Measurements from ENCODE around the gene PLA2G4E. TPM values are rescaled to one million over a fixed set of nuclear protein-coding genes. Genes with fewer than 3 reads are reported as not detected.
A peak's percentile ranks its signal among the peaks of the same experiment; 100 is the strongest.

PLA2G4E gene
- total and polyA plus RNA-seq, 3 experiments from 2014 or later, result not detected

DNA sequence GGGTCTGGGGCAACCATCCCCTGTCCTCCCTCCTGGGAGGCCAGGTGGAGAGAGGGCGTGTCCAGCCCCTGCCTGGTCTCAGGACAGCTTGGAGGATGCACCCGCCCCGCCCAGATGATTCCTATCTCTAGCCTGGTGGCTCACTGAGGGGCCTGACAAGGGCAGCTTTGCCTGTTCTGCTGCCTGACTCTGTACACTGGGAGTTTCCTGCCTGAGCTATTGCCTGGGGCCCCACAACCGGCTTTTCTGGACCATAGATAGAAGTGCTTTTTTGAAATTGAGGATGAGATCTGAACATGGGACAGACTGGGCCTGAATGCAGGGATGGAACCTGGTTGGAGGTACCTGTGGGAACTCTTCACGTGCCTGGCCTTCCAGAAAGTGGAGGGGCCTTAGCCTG is 751 bp upstream of the PLA2G4E start:
- no peak overlapping the region for H3K4me3 ChIP-seq (ENCODE audit: low read length)
- H3K27me3 ChIP-seq (ENCODE audit: insufficient read depth, low read length, poor library complexity, severe bottlenecking), result no peaks in the 10 kb centered on the region
- no peaks in the 10 kb centered on the region for H3K9me3 Mint-ChIP-seq
- H3K27me3 Mint-ChIP-seq, result peaks cover 1 to 26% of the 10 kb centered on the region in 2 donors
- no peaks in the 10 kb centered on the region for H3K4me1 Mint-ChIP-seq
- no peaks in the 10 kb centered on the region for H3K36me3 ChIP-seq (ENCODE audit: insufficient read depth, low read length)
- H3K9me3 ChIP-seq (ENCODE audit: low read length), result no peaks in the 10 kb centered on the region
- no peak overlapping the region for H3K27ac Mint-ChIP-seq
- no peak overlapping the region for H3K4me3 Mint-ChIP-seq
- CTCF ChIA-PET, result no interaction called here
- H3K36me3 Mint-ChIP-seq, result peaks cover 0 to 1% (median 0%) of the 10 kb centered on the region in 3 donors
- no peak overlapping the region for H3K27ac ChIP-seq (ENCODE audit: low read depth, low read length)
- H3K4me1 ChIP-seq (ENCODE audit: insufficient read depth, low read length), result no peaks in the 10 kb centered on the region
- DNase-seq, result no peak
- POLR2A ChIA-PET, result no interaction called here

DNA sequence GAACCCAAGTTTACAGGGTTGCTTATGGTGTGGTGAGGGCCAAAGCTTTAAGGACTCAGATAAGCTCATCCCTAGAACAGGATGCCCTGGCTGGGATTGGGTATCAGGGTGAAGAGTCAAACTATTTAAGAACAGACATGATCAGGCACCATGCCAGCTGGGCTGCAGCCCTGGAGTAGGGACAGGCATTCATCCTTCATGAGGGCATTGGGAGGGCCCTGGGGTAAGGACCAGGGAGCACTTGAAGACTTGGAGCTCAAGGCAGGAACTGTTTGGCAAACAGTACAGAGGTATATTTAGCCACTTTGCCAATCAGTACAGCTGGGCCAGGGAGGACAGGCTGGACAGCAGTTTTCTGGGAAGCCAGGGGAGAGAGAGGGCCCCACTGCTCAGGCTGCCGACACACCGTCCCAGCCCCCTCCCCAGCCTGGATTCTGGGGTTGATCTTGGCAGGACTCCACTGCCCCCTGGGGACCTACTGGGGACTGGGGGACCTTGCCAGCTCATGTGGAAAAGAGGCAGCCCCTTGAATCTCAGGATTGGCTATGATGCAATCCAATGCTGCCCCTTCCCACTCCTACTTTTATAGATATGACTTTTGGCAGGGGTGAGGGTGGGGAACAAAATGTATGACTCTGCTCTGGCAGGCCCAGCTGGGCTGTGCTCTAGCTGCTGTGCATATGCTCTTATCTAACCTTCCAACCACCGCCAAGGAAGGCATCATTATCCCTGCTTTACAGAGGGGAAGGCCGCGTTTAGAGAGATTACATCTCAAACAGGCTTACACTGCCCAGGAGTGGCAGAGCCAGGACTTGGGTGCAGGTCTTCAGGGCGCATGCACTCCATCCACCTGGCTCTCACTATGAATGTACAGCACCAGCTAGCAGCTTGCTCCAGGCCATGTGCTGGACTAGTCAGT is 2.3 kb downstream of the PLA2G4E start:
- no peaks in the 10 kb centered on the region for H3K4me1 Mint-ChIP-seq
- Histone ChIP-seq H3K27me3 (ENCODE audit: insufficient read depth, low read length, poor library complexity, severe bottlenecking) (no peaks in the 10 kb centered on the region), H3K4me1 (ENCODE audit: insufficient read depth, low read length) (no peaks in the 10 kb centered on the region), H3K9me3 (ENCODE audit: low read length) (no peaks in the 10 kb centered on the region), H3K4me3 (ENCODE audit: low read length) (no peak overlapping the region), H3K27ac (ENCODE audit: low read depth, low read length) (no peak overlapping the region), H3K36me3 (ENCODE audit: insufficient read depth, low read length) (no peaks in the 10 kb centered on the region)
- ChIA-PET CTCF (interaction anchor here (1.0 kb wide), 1 partner anchor 10 kb away, joined by 4 read pairs; no protein-coding TSS in a partner anchor), POLR2A (no interaction called here)
- no peak overlapping the region for H3K27ac Mint-ChIP-seq
- H3K27me3 Mint-ChIP-seq, result peaks cover 0 to 16% of the 10 kb centered on the region in 2 donors
- H3K4me3 Mint-ChIP-seq, result no peak overlapping the region
- DNase-seq, result no peak
- H3K36me3 Mint-ChIP-seq, result peaks cover 0 to 1% (median 0%) of the 10 kb centered on the region in 3 donors
- no peaks in the 10 kb centered on the region for H3K9me3 Mint-ChIP-seq

- DNase-seq, result no peak
- CTCF ChIA-PET, result interaction anchor here (1.4 kb wide), 1 partner anchor 27 kb away, joined by 4 read pairs; no protein-coding TSS in a partner anchor
Measured at GRCh38 chr15:42016971-42017370, 3.9 kb downstream of the PLA2G4E start.

GRCh38 chr15:42014406-42014805 is 6.4 kb downstream of the PLA2G4E start:
- no peaks in the 10 kb centered on the region for H3K9me3 Mint-ChIP-seq
- peaks cover 0 to 1% (median 0%) of the 10 kb centered on the region in 3 donors for H3K36me3 Mint-ChIP-seq
- H3K36me3 ChIP-seq (ENCODE audit: insufficient read depth, low read length), result no peaks in the 10 kb centered on the region
- no peaks in the 10 kb centered on the region for H3K9me3 ChIP-seq (ENCODE audit: low read length)
- no peak overlapping the region for H3K4me3 Mint-ChIP-seq
- ChIA-PET POLR2A (no interaction called here), CTCF (no interaction called here)
- H3K4me1 Mint-ChIP-seq, result no peaks in the 10 kb centered on the region
- H3K27me3 Mint-ChIP-seq, result peaks cover 0 to 13% of the 10 kb centered on the region in 2 donors
- no peaks in the 10 kb centered on the region for H3K27me3 ChIP-seq (ENCODE audit: insufficient read depth, low read length, poor library complexity, severe bottlenecking)
- DNase-seq, result no peak
- H3K4me3 ChIP-seq (ENCODE audit: low read length), result no peak overlapping the region
- H3K27ac ChIP-seq (ENCODE audit: low read depth, low read length), result no peak overlapping the region
- no peak overlapping the region for H3K27ac Mint-ChIP-seq
- H3K4me1 ChIP-seq (ENCODE audit: insufficient read depth, low read length), result no peaks in the 10 kb centered on the region

More at GRCh38 chr15:42016971-42017370, 3.9 kb downstream of the PLA2G4E start:
- Mint-ChIP-seq H3K36me3 (peaks cover 0 to 1% (median 0%) of the 10 kb centered on the region in 3 donors), H3K4me1 (no peaks in the 10 kb centered on the region), H3K27ac (no peak overlapping the region), H3K4me3 (no peak overlapping the region), H3K27me3 (peaks cover 0 to 16% of the 10 kb centered on the region in 2 donors), H3K9me3 (no peaks in the 10 kb centered on the region)
- no peak overlapping the region for H3K4me3 ChIP-seq (ENCODE audit: low read length)
- H3K27ac ChIP-seq (ENCODE audit: low read depth, low read length), result no peak overlapping the region
- H3K4me1 ChIP-seq (ENCODE audit: insufficient read depth, low read length), result no peaks in the 10 kb centered on the region
- no peaks in the 10 kb centered on the region for H3K36me3 ChIP-seq (ENCODE audit: insufficient read depth, low read length)
- POLR2A ChIA-PET, result no interaction called here
- no peaks in the 10 kb centered on the region for H3K9me3 ChIP-seq (ENCODE audit: low read length)
- no peaks in the 10 kb centered on the region for H3K27me3 ChIP-seq (ENCODE audit: insufficient read depth, low read length, poor library complexity, severe bottlenecking)

GRCh38 chr15:42012928-42013482 is 7.8 kb downstream of the PLA2G4E start:
- no peak overlapping the region for H3K27ac Mint-ChIP-seq
- H3K4me1 ChIP-seq (ENCODE audit: insufficient read depth, low read length), result no peaks in the 10 kb centered on the region
- H3K36me3 ChIP-seq (ENCODE audit: insufficient read depth, low read length), result no peaks in the 10 kb centered on the region
- H3K27me3 ChIP-seq (ENCODE audit: insufficient read depth, low read length, poor library complexity, severe bottlenecking), result no peaks in the 10 kb centered on the region
- POLR2A ChIA-PET, result no interaction called here
- CTCF ChIA-PET, result interaction anchor here (1.5 kb wide), 1 partner anchor 23 kb away, joined by 4 read pairs; no protein-coding TSS in a partner anchor
- peaks cover 0 to 1% (median 0%) of the 10 kb centered on the region in 3 donors for H3K36me3 Mint-ChIP-seq
- H3K27me3 Mint-ChIP-seq, result peaks cover 0 to 9% of the 10 kb centered on the region in 2 donors
- no peak overlapping the region for H3K4me3 Mint-ChIP-seq
- H3K9me3 Mint-ChIP-seq, result no peaks in the 10 kb centered on the region
- H3K27ac ChIP-seq (ENCODE audit: low read depth, low read length), result no peak overlapping the region
- DNase-seq, result no peak
- H3K9me3 ChIP-seq (ENCODE audit: low read length), result no peaks in the 10 kb centered on the region
- H3K4me3 ChIP-seq (ENCODE audit: low read length), result no peak overlapping the region
- H3K4me1 Mint-ChIP-seq, result no peaks in the 10 kb centered on the region

GRCh38 chr15:42012241-42012640 is 8.6 kb downstream of the PLA2G4E start:
- Mint-ChIP-seq H3K4me3 (no peak overlapping the region), H3K36me3 (peaks cover 0 to under 1% (median 0%) of the 10 kb centered on the region in 3 donors), H3K27ac (peak overlapping the region in 2 of 8 donors; percentile 30 to 80), H3K4me1 (no peaks in the 10 kb centered on the region), H3K9me3 (no peaks in the 10 kb centered on the region), H3K27me3 (peaks cover 0 to 5% of the 10 kb centered on the region in 2 donors)
- ChIA-PET CTCF (interaction anchor here (1.5 kb wide), 1 partner anchor 23 kb away, joined by 4 read pairs; no protein-coding TSS in a partner anchor), POLR2A (no interaction called here)
- Histone ChIP-seq H3K27ac (ENCODE audit: low read depth, low read length) (no peak overlapping the region), H3K27me3 (ENCODE audit: insufficient read depth, low read length, poor library complexity, severe bottlenecking) (no peaks in the 10 kb centered on the region), H3K36me3 (ENCODE audit: insufficient read depth, low read length) (no peaks in the 10 kb centered on the region), H3K4me3 (ENCODE audit: low read length) (no peak overlapping the region), H3K9me3 (ENCODE audit: low read length) (no peaks in the 10 kb centered on the region), H3K4me1 (ENCODE audit: insufficient read depth, low read length) (no peaks in the 10 kb centered on the region)
- DNase-seq, result no peak

- Mint-ChIP-seq H3K4me3 (no peak overlapping the region), H3K4me1 (no peaks in the 10 kb centered on the region), H3K27ac (peak overlapping the region in 2 of 8 donors; percentile 12 to 29), H3K9me3 (no peaks in the 10 kb centered on the region), H3K36me3 (no peaks in the 10 kb centered on the region), H3K27me3 (peaks cover 0 to 3% of the 10 kb centered on the region in 2 donors)
- CTCF ChIA-PET, result no interaction called here
- Histone ChIP-seq H3K9me3 (ENCODE audit: low read length) (no peaks in the 10 kb centered on the region), H3K27me3 (ENCODE audit: insufficient read depth, low read length, poor library complexity, severe bottlenecking) (no peaks in the 10 kb centered on the region), H3K4me1 (ENCODE audit: insufficient read depth, low read length) (no peaks in the 10 kb centered on the region), H3K27ac (ENCODE audit: low read depth, low read length) (no peak overlapping the region), H3K4me3 (ENCODE audit: low read length) (no peak overlapping the region), H3K36me3 (ENCODE audit: insufficient read depth, low read length) (no peaks in the 10 kb centered on the region)
- DNase-seq, result no peak
- POLR2A ChIA-PET, result no interaction called here
Measured at GRCh38 chr15:42011074-42011473, 9.8 kb downstream of the PLA2G4E start.

- H3K4me1 Mint-ChIP-seq, result no peaks in the 10 kb centered on the region
- no peaks in the 10 kb centered on the region for H3K36me3 Mint-ChIP-seq
- H3K27ac Mint-ChIP-seq, result peak overlapping the region in 1 of 8 donors; percentile 5
- no peaks in the 10 kb centered on the region for H3K36me3 ChIP-seq (ENCODE audit: insufficient read depth, low read length)
- POLR2A ChIA-PET, result no interaction called here
- no peaks in the 10 kb centered on the region for H3K9me3 Mint-ChIP-seq
- no peaks in the 10 kb centered on the region for H3K9me3 ChIP-seq (ENCODE audit: low read length)
- no peaks in the 10 kb centered on the region for H3K27me3 ChIP-seq (ENCODE audit: insufficient read depth, low read length, poor library complexity, severe bottlenecking)
- H3K27me3 Mint-ChIP-seq, result no peaks in the 10 kb centered on the region
- H3K4me3 Mint-ChIP-seq, result no peak overlapping the region
- H3K4me3 ChIP-seq (ENCODE audit: low read length), result no peak overlapping the region
- DNase-seq, result no peak
- no peaks in the 10 kb centered on the region for H3K4me1 ChIP-seq (ENCODE audit: insufficient read depth, low read length)
- H3K27ac ChIP-seq (ENCODE audit: low read depth, low read length), result no peak overlapping the region
- CTCF ChIA-PET, result no interaction called here
Measured at GRCh38 chr15:42010434-42010833, 10.4 kb downstream of the PLA2G4E start.
